Osteocyte (in vitro differentiated cells): ENCODE measurements around the gene PLXND1. TPM values are rescaled to one million over a fixed set of nuclear protein-coding genes. Genes with fewer than 3 reads are reported as not detected.

ENCODE experiments used
- DNase-seq: peaks from one replicate; pipeline ENCODE4 v3.0.0; 2021; ENCODE audit warnings: mixed read lengths; ENCODE audit not compliant: unreplicated experiment; ENCODE audit errors: extremely low spot score
- H3K27ac Mint-ChIP-seq: one replicate; pipeline ENCODE4 v1.8.0; 2021; ENCODE audit warnings: mild to moderate bottlenecking, mixed read lengths; ENCODE audit not compliant: unreplicated experiment
- H3K27me3 Mint-ChIP-seq: one replicate; pipeline ENCODE4 v1.8.0; 2021; ENCODE audit warnings: mixed read lengths; ENCODE audit not compliant: unreplicated experiment
- H3K36me3 Mint-ChIP-seq: one replicate; pipeline ENCODE4 v1.8.0; 2021; ENCODE audit warnings: mixed read lengths; ENCODE audit not compliant: unreplicated experiment
- H3K4me1 Mint-ChIP-seq: one replicate; pipeline ENCODE4 v1.8.0; 2021; ENCODE audit warnings: mixed read lengths; ENCODE audit not compliant: unreplicated experiment
- H3K4me3 Mint-ChIP-seq: one replicate; pipeline ENCODE4 v1.8.0; 2021; ENCODE audit warnings: mild to moderate bottlenecking, moderate library complexity, mixed read lengths; ENCODE audit not compliant: unreplicated experiment
- H3K9me3 Mint-ChIP-seq: one replicate; pipeline ENCODE4 v1.8.0; 2021; ENCODE audit warnings: mixed read lengths; ENCODE audit not compliant: unreplicated experiment
- total RNA-seq: library from RNA; stranded (reverse); gene quantifications from 2 replicates; pipeline ENCODE4 v1.2.1, GENCODE V29; 2021
- TF ChIP-seq, protein P1 (sequence below): fragments of 200-600 bp; sonication (generic); IDR thresholded peaks from 2 replicates; pipeline ENCODE4 v1.5.0; 2021; ENCODE audit warnings: antibody characterized with exemption, mild to moderate bottlenecking, moderate library complexity

The PLXND1 gene
- total RNA-seq, 1 donor from 2014 or later: 358 TPM

DNA sequence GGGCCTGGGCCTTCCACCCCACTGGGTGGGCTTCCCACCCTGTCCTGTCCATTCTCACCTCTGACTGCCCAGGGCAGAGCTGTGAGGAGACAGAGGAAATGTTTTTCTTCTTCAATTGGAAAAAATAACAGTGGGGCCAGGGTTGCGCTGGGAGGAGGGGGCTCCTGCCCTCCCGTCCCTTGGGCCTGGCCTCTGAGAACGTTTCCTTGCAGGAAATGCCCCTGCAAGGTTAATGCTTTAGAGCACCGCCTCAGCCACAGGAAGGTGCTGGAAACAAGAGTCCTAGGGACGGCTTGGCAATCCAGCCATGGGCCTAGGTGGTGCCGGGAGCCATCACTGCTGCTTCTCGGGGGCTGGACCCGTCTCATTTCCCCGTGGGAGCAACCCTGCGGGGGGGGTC, 3.8 kb upstream of the PLXND1 start:
- DNase-seq: no peak
- peaks cover 58% of the 10 kb centered on the region for H3K4me1 Mint-ChIP-seq
- no peaks in the 10 kb centered on the region for H3K36me3 Mint-ChIP-seq
- no peaks in the 10 kb centered on the region for H3K27me3 Mint-ChIP-seq
- no peaks in the 10 kb centered on the region for H3K9me3 Mint-ChIP-seq
- TF ChIP-seq, protein P1, sequence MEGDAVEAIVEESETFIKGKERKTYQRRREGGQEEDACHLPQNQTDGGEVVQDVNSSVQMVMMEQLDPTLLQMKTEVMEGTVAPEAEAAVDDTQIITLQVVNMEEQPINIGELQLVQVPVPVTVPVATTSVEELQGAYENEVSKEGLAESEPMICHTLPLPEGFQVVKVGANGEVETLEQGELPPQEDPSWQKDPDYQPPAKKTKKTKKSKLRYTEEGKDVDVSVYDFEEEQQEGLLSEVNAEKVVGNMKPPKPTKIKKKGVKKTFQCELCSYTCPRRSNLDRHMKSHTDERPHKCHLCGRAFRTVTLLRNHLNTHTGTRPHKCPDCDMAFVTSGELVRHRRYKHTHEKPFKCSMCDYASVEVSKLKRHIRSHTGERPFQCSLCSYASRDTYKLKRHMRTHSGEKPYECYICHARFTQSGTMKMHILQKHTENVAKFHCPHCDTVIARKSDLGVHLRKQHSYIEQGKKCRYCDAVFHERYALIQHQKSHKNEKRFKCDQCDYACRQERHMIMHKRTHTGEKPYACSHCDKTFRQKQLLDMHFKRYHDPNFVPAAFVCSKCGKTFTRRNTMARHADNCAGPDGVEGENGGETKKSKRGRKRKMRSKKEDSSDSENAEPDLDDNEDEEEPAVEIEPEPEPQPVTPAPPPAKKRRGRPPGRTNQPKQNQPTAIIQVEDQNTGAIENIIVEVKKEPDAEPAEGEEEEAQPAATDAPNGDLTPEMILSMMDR: no peak
- no peak overlapping the region for H3K4me3 Mint-ChIP-seq
- H3K27ac Mint-ChIP-seq: peak overlapping the region; percentile 75

DNA sequence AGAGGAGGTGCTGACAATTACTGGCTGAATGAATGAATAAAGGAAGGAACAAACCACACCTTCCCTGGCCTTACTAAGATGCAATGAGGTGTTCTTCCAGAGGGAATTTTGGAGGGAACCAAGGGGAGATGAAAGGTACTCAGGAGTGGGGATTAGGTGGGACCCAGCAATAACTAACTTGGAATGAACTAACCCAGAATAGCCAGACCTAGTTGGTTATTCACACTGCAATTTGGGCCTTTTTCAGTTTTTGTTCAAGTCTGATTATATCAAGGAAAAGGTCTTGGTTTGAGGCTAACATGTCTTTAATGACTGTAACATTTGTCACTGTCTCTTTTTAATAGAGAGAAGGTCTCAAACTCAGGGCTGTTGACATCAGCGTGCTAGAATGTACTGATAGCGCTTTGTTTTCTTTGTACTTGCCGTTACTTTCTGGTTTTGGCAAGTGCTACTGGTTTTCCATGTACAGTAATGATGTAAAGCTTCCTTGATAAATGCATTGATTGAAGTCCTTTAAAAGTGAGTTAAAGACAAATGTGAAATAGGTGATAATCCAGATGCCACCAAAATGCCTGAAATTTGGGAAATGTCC, 3.2 kb upstream of the PLXND1 start:
- Mint-ChIP-seq H3K4me1 (peaks cover 54% of the 10 kb centered on the region), H3K9me3 (no peaks in the 10 kb centered on the region)

DNA sequence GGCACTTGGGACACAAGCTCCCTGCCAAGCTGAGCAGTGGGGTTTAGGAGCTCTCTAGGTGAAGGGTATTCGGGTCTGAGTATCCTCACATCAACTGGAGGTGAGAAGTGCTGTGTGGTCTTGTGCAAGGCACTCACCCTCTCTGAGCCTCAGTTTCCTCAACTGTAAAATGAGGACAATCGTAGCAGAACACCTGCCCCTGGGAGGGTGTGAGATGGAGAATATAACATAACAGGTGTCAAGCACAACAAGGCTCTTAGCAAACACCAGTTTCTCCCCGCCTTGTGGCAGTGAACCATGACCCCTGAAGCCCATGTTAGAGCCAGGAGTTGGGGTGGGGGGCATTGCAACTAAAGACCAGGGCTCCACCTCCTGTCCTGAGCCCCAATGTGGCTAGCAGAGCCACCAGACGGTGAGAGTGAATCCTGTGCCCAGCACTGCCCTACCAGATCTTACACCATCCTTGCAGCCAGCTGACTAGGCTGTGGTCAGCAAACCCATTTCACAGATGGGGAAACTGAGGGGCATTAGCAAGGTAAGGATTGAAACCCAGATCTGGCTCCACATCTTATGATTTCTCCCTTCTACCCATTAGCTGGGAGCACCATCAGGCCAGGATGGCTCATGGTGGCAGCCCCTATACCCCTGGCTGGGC, 2.6 kb upstream of the PLXND1 start:
- Mint-ChIP-seq H3K36me3 (no peaks in the 10 kb centered on the region), H3K27ac (peak overlapping the region; percentile 75), H3K27me3 (no peaks in the 10 kb centered on the region), H3K4me3 (no peak overlapping the region), H3K4me1 (peaks cover 60% of the 10 kb centered on the region), H3K9me3 (no peaks in the 10 kb centered on the region)
- TF ChIP-seq, protein P1: no peak
- no peak for DNase-seq

More for the DNA sequence above, 3.2 kb upstream of the PLXND1 start:
- DNase-seq: no peak
- Mint-ChIP-seq H3K36me3 (no peaks in the 10 kb centered on the region), H3K27me3 (no peaks in the 10 kb centered on the region), H3K4me3 (no peak overlapping the region), H3K27ac (peak overlapping the region; percentile 75)
- TF ChIP-seq, protein P1: no peak

DNA sequence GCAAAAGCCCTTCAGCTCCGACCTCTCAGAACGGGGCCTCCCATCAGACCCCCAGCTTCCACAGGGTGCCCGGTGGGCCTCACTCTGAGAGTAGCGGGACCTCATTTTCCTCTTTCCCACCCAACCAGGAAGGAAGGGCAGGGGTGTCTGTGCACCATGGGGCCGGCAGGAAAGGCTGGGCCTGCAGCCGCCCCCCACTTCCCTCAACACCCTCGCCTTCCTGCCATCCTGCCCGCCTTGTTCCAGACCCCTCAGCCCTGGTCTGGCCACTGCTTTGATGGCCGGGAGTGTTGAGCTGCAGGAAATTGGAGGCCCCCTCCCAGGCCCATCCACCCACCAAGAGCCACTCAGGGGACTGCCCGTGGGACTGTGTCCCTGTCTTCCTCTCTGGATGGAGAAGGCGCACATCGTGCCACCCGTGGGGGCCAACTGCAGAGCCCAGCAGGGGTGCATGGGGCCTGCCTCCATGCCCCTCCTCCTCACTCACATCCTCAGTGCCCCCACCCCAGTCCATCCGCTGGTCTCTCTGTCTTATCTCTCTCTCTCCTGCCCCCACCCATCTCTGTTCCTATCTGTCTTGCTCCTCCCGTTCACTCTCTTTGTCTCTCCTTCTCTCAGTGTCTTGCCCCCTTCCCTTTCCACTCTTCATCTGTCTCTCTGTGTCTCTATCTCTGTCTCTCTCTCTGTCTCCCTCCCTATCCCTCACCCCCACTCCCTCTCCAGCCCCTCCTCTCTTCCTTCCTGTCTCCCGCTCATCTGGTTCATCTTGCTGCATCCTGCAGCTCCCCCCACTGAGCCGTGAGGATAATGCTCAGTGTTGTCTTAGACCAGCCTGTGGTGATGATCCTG, 1.8 kb upstream of the PLXND1 start:
- Mint-ChIP-seq H3K4me3 (peak overlapping the region; percentile 32), H3K27me3 (no peaks in the 10 kb centered on the region), H3K36me3 (no peaks in the 10 kb centered on the region), H3K4me1 (peaks cover 67% of the 10 kb centered on the region), H3K27ac (peak overlapping the region; percentile 95), H3K9me3 (no peaks in the 10 kb centered on the region)
- TF ChIP-seq, protein P1: peak; percentile 56
- DNase-seq: no peak
